NCI-H446 treated with DMSO at 0.1 percent for 48 hours (cell line): ENCODE data around the gene FABP1.

Experiments
- DNase-seq: peaks from one replicate; lab custom pipeline; 2025; lab: John Stamatoyannopoulos, UW

Gene FABP1

DNA sequence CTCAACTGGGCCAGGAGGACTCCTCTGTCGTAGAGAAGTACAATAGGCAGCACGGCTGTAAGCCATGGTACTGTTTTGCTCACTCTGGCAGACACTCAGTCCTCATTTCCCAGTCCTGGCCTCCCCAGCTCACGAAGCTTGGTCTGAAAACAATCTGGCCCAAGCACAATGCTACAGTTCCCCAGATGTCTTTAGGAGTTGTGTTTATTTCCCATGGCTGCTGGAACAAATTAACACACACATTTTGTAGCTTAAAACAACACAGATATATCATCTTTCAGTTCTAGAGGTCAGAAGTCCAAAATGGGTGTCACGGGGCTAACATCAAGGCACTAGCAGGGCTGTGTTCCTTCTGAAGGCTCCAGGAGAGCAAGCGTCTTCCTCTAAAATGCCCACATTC lies 13.0 kb downstream of the FABP1 start:
- no peak for DNase-seq

DNA sequence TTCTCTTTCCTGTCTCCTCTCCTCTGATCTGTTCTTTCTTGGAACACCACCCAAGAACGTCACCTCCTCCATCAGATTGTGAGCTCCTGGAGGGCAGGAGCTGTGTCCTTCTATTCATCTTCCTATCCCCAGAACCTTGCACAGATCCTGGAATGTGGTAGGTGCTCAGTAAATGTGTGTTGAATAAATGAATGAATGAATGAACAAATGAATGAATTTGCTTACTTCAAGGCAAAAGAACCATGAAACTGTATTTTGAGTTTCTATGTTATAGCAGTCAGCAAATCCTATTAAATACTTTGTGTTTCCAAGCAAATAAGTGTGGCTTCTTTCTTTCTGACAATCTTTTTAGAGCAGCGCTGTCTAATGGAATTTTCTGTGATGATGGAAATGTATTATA lies 14.8 kb downstream of the FABP1 start:
- no peak for DNase-seq

DNA sequence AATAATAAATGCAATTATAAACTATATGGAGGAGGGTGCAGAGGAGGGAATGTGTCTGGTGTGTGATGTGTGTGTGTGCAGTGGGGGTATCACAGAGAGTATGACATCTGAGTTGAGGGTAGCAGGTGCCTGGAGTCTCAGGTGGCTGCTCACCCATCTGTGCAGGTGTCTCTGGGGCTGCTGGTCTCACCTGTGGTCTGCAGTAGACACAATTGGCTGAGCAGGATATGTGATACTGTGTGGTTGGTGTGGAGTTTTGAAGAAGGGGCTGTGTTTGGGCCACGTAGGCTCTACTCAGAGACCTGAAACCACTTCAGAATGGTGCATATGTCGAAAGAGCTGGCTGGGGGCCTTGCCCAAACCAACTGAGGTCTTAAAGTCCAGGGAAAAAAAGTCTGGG lies 17.0 kb downstream of the FABP1 start:
- no peak for DNase-seq

DNA sequence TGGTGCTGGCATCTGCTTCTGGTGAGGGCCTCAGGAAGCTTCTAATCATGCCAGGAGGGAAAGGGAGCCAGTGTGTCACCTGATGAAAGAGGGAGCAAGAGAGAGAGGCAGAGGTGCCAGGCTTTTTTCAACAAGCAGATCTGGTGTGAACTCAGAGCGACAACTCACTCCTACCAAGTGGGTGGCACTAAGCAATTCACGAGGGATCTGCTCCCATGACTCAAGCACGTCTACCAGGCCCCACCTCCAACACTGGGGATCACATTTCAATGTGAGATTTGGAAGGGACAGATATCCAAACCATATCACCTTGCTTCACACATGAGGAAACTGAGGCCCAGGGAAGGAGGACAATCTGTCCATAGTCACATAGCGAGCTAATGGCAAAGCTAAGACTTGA lies 19.1 kb downstream of the FABP1 start:
- DNase-seq: no peak

DNA sequence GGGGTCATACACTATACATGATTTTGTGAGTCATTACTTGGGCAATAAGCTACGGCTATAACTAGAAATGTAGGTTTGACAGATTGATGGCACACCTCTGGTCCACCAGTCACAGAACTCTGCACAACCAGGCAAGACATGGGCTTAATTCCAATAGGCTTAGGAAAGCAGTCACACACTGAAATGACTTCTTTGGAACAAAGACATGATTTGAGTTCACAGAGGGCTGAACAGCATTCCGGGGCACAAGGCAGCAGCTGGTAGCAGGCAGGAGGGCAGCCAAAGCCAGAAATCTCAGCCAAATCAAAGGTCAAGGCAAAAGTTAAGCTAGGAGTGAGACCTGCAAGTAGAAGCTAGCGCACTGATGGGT lies 27.4 kb downstream of the FABP1 start:
- DNase-seq: no peak

DNA sequence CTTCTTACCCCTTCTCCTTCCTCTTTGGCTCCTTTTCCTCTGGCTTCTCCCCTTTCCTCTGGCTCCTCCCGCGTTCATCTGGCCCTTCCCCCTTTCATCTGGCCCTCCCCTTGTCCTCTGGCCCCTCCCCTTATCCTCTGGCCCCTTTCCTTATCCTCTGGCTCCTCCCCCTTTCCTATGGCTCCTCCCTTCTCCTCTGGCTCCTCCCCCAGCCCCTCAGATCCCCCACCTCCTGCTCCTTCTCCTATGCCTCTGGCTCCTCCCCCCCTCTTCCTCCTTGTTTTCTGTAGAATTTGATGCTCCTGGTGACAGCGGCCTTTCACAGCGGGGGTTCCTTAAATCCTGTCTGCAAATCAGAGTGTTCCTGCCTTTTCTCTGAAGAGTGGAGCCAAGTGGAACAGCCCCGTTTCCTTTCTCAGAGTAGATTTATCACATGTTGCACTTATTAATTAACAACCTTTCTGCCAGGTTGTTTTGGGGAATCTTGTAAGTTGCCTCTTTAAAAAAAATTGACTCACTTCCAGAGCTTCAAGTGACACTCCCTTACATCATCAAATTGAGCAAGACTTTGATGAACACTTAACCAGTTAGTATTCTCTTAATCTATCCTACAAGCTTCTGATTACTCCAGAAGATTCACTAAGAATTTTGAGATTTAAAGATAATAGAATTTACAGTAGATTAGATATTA lies 27.9 kb downstream of the FABP1 start:
- DNase-seq: no peak

DNA sequence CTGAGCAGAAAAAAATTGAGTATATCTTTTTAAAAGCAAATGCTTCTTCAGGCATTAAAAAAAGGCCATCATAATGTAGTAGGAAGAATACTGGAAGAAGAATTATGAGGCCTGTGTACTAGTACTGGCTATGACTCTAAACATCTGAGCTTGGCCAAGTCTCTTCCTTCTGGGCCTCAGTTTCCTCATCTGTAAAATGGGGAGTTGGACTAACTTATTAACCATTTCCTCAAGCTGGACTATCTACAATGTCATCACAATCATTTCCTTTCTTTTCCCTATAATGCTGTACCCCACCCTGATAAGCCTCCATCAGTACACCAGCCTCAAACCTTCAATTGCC lies 29.3 kb downstream of the FABP1 start:
- no peak for DNase-seq

DNA sequence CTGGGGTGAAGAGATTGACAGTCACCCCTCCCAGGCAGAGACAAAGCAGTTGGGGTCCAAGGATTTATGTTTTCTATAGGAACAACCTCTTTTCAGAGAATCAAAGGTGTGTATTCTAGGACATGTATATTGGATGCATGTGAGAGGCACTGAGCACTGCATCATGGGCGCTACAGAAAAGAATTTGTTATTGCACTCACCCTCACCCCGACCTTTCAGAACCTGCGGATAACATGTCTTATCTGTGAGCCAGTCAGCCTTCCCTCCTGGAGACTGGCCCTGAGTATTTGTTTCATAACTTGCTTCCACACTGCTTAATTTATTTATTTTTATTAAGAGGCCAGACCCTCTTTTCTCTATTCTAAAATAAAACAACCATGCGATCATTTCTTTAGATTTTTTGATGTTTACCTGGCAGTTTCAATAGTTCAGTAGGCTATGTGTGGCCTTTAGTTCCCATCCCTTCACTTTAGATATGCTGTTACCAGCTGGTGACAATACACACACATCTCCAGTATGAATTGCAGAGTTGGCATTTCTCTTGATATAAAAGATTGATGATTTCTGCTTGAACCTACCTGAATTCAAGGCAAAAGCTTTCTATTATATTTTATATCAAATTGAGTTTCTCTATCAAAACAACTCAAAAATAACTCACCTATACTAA lies 29.8 kb downstream of the FABP1 start:
- no peak for DNase-seq

DNA sequence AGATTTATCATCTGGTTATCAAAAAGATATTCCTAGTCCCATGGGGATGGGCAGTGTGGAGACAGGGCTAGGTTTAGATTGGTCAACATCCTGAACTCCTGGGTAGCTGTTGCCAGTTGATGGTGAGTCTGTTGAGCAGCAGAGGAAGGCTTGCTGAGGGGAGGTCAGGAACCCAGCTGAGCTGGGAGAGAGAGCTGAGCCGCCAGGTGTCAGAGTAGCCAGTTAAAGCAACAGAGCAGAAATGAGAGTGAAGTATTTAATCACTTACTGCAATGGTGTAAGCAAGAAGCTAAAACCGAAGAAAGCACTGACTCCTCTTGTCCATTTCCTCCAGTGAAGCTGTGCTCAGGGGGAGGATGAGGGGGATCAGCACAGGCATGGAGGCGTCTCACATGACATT lies 30.7 kb downstream of the FABP1 start:
- no peak for DNase-seq

DNA sequence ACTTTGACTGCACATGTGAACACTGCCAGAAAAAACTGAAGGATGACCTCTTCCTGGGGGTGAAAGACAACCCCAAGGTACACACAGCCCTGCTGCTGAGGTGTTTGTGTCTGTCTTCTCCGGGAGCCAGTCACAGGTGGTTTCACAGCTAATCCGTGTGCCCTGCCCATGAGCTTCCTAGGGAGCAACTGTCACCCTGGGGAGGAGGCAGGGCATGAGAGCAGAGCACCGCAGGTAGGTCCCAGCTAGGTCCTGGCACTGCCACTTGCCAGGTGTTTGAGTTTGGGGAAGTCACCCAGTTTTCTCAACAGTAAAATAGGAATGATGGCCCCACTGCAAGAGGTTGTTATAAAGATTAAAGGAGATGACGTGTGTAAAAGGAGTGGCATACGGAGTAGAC lies 31.2 kb downstream of the FABP1 start:
- DNase-seq: no peak

DNA sequence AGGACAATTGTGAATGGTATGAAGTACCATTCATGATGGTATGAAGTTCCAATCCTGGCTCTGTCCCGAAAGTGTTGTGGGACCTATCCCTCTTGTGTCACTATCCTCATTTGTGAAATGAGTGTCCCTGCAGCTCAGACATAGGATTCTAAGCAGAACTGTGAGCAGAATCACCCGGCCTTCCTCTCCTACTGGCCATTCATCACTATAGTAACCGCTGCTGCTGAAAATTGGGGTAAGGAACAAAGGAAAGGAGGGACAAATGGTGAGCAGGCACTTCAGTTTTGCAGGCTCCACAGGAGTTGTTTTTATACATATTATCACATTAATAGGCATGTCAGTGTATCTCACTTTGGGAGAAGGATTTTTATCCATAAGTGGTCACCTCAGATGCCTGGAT lies 32.8 kb downstream of the FABP1 start:
- DNase-seq: no peak

DNA sequence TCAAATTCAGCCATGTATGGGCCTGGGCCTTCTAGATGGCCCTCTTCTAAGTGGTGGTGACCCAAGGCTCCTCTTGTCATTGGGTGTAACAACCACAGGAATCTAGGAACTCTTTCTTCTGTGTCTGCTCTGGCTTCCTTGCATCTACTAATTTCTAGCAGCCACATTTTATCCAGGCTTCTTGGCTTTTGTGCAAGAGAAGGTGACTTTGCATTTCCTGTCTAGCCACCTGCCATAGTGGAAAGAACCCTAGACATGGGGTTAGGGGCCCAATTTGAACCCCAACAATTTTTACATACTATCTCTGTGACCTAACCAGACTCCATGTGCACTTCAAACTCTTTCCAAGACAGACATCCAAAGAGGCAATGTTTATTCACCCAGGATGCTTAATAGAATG lies 35.1 kb downstream of the FABP1 start:
- no peak for DNase-seq

DNA sequence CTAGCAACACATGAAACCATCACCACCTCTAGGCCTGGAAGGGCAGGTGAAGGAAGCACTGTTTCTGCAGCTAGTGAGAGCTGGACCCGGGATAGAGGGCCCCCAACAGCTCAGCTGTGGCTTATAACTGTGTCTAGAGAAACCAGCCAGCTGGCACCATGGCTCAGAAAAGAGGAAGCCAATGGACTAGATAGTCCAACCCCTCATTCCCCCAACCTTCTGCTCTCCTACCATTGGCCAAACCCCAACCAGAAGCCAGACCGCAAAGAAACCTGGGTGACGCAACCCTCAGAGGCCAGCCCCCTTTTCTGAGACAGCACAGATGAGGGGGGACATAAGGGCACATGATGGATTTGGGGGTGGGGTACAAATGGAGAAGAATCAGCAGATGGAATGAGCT lies 35.9 kb downstream of the FABP1 start:
- DNase-seq: no peak

DNA sequence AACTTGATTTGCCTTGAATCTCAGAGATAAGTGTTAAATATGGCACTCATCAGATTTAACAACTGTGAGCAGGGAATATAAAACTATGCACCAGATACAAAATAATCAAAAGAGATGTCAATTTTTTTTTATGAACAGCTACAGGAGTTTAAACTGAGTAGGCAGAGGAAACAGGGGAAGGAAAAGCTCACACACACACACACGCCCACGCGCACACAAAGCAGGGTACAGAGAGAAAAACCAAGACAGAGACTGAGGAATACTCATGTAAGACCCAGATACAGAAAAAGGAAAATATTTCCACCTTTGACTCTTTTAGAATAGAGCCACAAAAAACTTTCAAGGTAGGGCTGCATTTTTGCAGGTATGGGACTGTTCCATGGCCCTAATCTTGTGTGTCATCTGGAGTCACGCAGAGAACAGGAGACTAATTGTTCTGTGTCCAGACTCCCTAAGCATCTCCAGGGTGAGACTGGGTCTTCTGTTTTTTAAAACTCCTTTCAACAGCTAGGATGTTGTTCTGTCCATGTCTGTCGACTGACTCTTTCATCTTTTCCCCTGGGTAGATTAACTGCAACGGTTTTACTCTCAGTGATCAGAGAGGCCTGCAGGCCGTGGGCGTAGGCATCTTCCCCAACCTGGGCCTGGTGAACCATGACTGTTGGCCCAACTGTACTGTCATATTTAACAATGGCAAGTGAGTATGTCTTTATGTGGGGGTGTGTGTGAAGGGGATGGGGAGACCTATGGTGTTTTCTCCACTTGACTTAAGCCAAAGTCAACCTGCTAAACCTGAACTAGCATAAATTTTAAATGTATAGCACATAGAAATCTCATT lies 37.2 kb downstream of the FABP1 start:
- DNase-seq: no peak

DNA sequence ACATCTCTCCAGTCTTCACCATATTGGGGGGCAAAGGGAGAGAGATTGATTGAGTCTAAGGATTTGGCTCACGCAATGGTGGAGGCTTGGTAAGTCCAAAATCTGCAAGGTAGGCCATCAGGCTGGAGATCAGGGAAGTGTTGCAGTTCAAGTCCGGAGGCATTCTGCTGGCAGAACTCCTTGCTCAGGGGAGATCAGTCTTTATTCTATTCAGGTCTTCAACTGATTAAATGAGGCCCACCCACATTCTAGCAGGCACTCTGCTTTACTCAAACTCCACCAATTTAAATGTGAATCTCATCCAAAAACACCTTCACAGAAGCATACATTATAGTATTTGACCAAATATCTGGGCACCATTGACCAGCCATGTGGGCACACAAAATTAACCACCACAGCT lies 38.9 kb downstream of the FABP1 start:
- DNase-seq: no peak

DNA sequence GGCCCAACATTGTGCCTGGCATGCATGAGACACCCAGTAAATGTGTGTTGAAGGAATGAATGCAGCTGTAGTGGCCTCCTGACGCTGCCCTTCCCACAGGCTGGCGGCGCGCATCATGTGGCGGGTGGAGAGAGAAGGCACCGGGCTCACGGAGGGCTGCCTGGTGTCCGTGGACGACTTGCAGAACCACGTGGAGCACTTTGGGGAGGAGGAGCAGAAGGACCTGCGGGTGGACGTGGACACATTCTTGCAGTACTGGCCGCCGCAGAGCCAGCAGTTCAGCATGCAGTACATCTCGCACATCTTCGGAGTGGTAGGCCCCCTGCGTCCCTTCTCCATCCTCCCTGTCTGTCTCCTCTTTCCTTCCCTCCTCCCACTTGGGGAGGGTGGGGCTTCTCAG lies 40.1 kb downstream of the FABP1 start:
- DNase-seq: no peak

DNA sequence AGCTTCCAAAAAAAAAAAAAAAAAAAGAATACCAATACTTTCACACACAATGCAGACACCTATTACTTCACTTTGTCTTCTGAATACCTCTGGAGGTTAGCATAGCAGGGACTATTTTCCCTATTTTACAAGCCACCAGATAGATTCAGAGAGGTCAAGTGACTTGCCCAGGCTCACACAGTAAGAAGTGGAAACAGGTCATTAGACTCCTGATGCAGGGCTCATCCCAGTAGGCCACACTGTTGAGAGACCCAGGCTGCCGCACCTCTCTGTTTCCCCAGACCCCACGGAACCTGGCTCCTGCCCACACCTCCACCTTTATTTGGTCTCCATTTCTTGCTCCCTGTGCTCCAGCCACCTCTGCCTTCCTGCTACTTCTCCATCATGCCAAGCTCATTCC lies 40.8 kb downstream of the FABP1 start:
- DNase-seq: no peak

DNA sequence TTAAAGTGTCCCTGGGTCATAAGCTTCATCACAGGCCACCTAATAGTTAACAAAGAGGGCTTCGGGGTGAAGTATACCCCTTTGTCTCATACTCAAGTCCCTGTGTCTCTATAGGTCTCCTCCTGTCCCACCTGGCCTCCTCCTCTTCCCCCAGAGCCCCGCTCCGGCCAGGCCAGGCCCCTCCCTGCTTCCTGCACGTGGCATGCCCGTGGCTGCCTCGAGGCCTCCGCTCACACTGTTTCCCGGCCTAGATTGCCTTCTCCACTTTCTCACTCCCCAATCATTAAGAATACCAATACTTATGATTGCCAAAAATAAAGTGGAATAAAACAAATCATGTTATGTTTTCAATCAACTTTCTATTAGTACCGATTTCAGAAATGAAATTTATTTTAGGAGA lies 41.5 kb downstream of the FABP1 start:
- DNase-seq: no peak

DNA sequence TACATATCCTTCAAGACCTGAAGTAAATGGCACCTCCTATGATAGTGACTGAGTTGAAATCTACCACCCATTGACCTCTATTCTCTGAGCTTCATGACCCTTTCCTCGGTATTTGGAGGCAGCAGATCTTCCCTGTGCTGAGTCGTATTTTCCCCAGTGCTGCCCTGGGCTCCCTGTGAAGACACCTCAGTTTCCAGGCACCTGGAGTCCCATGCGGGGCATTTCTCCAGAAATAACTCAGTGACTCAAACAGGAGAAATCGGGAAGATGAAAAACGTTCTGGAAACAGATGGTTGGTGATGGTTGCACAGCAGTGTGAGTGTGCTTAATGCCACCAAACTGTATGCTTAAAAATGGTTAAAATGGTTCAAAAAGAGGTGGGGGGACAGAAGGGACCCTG lies 42.3 kb downstream of the FABP1 start:
- no peak for DNase-seq

DNA sequence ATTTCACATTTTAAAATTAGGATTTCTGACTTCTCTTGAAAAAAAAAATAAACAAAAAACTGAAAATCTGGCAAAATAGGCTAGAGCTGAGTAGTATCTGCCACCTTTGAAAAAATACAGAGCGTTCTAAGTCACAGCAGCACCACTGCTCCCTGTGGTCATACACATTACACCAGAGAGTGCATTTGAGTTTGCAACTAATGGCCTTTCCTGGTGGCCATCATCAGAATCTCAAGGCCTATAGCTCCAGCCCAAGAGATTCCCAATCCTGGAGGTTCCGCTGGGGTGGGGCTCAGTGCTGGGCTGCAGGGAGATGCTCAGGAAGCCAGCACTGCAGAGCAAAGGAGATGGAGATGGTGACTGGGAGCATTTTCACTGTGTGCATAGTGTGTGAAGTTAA lies 42.8 kb downstream of the FABP1 start:
- no peak for DNase-seq

DNA sequence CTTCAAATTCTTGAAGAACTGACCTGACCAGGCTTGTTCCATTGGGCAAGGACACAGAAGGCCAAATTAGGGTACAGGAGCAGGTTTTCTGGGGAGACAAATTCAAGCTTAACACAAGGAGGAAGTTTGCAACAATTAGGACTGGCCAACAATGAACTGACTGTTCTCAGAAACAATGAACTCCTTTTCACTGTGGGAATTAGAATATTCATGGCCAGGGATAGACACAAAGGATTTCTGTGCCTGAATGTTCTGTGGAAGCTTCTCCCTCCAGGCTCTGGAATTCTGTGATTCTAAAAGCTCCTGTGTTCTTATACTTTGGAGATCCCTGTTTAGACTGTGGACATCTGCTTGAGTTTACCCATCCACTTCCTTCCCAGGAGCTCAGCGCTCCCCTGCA lies 45.1 kb downstream of the FABP1 start:
- no peak for DNase-seq

DNA sequence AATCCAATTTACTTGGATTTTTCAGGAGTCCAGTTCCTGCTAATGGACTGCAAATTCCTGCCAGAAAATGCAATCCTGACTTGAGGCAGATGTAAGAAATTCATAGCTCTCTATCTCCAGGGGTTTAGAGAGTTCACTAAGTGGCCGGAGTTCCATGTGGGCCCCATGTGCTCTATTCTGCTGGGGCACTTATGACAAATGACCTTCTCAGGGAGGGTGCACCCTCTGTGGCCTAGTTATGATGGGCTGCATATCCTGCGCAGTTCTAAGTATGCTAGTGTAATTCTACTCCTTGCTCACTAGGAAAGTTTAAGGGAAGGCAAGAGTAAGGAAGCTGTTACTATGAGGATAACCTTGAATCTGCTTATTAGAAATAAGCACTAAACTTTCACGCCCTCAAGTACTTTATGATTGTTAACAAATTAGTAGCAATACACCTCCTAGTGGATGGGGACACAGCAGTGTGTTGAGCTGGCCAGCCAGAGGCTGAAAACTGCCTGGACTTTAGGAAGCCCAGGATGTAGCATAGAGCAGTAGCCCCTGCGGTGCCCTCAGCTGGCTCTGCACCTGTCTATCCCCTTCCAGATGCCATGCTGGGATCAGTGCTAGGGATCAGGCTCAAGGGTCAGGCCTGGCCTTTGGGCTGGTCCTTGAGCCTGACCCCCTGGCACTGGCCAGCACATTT lies 45.8 kb downstream of the FABP1 start:
- no peak for DNase-seq

DNA sequence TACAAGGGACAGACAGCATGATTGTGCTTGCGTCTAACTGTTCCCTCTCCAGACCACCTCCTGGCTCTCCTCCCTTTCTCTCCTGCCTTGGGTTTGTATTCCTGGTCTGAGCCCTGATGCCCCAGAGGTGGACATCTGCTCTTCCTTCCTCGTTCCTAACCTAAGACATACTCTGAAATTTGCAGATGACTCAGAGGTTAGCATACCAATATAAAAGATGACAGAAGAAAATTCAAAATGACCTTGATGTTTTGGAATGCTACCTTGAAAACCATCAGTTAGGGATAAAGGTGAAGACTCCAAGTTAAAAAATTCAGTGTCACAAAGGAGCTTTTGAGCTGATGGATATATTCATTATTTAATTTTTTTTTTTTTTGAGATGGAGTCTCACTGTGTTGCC lies 47.3 kb downstream of the FABP1 start:
- DNase-seq: no peak
